Measurements from ENCODE around the gene EML5.

EML5 gene

GRCh38 chr14:88834883-88835431 lies 42.2 kb upstream of the EML5 start:
- TF ChIP-seq CTCF (IDR thresholded peaks at IDR 0.05): no peak

- TF ChIP-seq CTCF (IDR thresholded peaks at IDR 0.05): no peak
Observed at GRCh38 chr14:88831284-88831683, 38.5 kb upstream of the EML5 start.

GRCh38 chr14:88829685-88830302 lies 37.0 kb upstream of the EML5 start:
- no peak for TF ChIP-seq CTCF (IDR thresholded peaks at IDR 0.05)

GRCh38 chr14:88829188-88829587 lies 36.4 kb upstream of the EML5 start:
- no peak for TF ChIP-seq CTCF (IDR thresholded peaks at IDR 0.05)

- TF ChIP-seq CTCF (IDR thresholded peaks at IDR 0.05): no peak
Observed at GRCh38 chr14:88825503-88825902, 32.8 kb upstream of the EML5 start.

- TF ChIP-seq CTCF (IDR thresholded peaks at IDR 0.05): no peak
Observed at GRCh38 chr14:88825078-88825458, 32.3 kb upstream of the EML5 start.

- TF ChIP-seq CTCF (IDR thresholded peaks at IDR 0.05): no peak
Observed at GRCh38 chr14:88824314-88825077, 31.7 kb upstream of the EML5 start, which contains the start of gene TTC8. TTC8 (plus strand) TSS chr14:88824651; CDS start chr14:88824708, 57 bp downstream.
